Osteoblast (primary cell): ENCODE results near the gene NOP56. TPM values are rescaled to one million over a fixed set of nuclear protein-coding genes. Genes with fewer than 3 reads are reported as not detected.

Source experiments
- DNase-seq: peaks from one replicate; pipeline ENCODE4 v3.0.0; 2011; ENCODE audit warnings: low spot score, mixed read lengths; ENCODE audit not compliant: insufficient read length; ENCODE audit errors: missing footprints
- H2AFZ ChIP-seq: 2 replicates; pipeline ENCODE4 v1.6.0; 2011; ENCODE audit warnings: mild to moderate bottlenecking, low read length
- H3K27ac ChIP-seq: 2 replicates; pipeline ENCODE4 v1.5.1; 2011; ENCODE audit warnings: mild to moderate bottlenecking, low read depth, low read length, moderate library complexity
- H3K27me3 ChIP-seq: 2 replicates; pipeline ENCODE4 v1.6.0; 2012; ENCODE audit warnings: mild to moderate bottlenecking, control low read depth, inconsistent platforms, low read length, moderate library complexity; ENCODE audit not compliant: insufficient read depth
- H3K36me3 ChIP-seq: 2 replicates; pipeline ENCODE4 v1.5.1; 2011; ENCODE audit warnings: mild to moderate bottlenecking, low read length, control low read depth, moderate library complexity; ENCODE audit not compliant: insufficient read depth
- H3K4me1 ChIP-seq: 2 replicates; pipeline ENCODE4 v1.5.1; 2011; ENCODE audit warnings: mild to moderate bottlenecking, low read length, control low read depth, moderate library complexity; ENCODE audit not compliant: insufficient read depth
- H3K4me2 ChIP-seq: 2 replicates; pipeline ENCODE4 v1.6.0; 2011; ENCODE audit warnings: mild to moderate bottlenecking, low read length; ENCODE audit not compliant: insufficient read depth
- H3K4me3 ChIP-seq: fragments of 200-600 bp; sonication (generic); 3 replicates; pipeline ENCODE4 v1.5.1; 2012; ENCODE audit warnings: mild to moderate bottlenecking, low read length, inconsistent platforms; ENCODE audit not compliant: insufficient read depth
- H3K79me2 ChIP-seq: 2 replicates; pipeline ENCODE4 v1.6.0; 2012; ENCODE audit warnings: mild to moderate bottlenecking, low read length, control low read depth, inconsistent platforms; ENCODE audit not compliant: insufficient read depth
- H3K9me3 ChIP-seq: 2 replicates; pipeline ENCODE4 v1.5.1; 2011; ENCODE audit warnings: low read depth, low read length, control low read depth
- H4K20me1 ChIP-seq: 2 replicates; pipeline ENCODE4 v1.6.0; 2012; ENCODE audit warnings: mild to moderate bottlenecking, low read length, control low read depth; ENCODE audit not compliant: insufficient read depth
- total RNA-seq: library from RNA; depleted of rRNA; stranded (reverse); fragments of >200 nt; gene quantifications from 2 replicates; pipeline ENCODE4 v1.2.3, GENCODE V29; 2012
- TF ChIP-seq, protein P1 (sequence below): IDR thresholded peaks from 2 replicates; pipeline ENCODE4 v1.5.1; 2011; ENCODE audit warnings: mild to moderate bottlenecking, low read depth, low read length, moderate library complexity; ENCODE audit errors: extremely low read depth

The NOP56 gene
- total RNA-seq, 1 donor = 91.2 TPM

DNA sequence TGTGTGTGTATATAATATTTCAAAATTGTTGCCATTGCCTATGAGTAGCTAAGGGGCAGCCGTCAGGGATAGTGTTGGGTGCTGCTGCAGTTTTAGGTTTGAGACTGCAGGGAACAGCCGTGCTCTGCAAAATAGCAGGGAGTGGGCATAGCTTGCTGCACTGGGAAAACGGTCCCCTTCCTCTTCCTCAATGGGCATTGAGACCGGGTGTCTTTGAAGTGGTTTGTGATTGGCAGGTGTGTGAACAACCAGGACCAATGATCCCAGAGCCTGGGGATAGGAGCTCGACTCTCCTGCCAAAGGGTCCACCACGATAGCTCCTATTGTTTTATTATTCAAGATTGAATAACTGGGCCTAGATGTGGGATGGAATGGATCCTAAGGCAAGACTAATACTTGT is 35.1 kb downstream of the NOP56 start:
- H2AFZ ChIP-seq = peak overlapping the region; percentile 53

DNA sequence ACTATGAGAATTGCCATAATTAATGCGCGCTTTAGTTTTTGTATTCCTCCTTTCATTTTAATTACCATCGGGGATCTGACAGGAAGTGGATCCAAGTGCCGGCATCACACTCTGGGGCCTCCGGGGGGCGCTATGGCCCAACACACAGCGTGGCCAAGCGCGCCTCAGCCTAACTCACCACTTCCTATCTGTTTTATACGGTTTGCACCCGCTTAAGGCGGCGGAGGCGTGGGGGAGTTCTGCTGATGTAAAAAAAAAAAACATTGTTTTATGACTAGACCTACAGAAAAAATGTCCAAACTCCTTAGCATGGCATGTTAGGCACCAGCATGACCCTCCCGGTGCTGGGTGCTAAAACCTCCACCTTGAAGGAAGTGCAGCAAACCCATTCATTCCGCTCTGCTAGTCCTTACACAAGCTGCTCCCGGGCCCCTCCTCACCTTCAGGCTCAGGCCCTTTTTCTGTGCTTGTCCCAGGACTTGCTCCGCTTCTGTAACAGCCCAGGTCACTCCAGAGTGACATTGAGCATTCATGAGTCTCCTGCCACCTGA is 35.7 kb downstream of the NOP56 start:
- no peak overlapping the region for H3K27ac ChIP-seq
- TF ChIP-seq, protein P1, sequence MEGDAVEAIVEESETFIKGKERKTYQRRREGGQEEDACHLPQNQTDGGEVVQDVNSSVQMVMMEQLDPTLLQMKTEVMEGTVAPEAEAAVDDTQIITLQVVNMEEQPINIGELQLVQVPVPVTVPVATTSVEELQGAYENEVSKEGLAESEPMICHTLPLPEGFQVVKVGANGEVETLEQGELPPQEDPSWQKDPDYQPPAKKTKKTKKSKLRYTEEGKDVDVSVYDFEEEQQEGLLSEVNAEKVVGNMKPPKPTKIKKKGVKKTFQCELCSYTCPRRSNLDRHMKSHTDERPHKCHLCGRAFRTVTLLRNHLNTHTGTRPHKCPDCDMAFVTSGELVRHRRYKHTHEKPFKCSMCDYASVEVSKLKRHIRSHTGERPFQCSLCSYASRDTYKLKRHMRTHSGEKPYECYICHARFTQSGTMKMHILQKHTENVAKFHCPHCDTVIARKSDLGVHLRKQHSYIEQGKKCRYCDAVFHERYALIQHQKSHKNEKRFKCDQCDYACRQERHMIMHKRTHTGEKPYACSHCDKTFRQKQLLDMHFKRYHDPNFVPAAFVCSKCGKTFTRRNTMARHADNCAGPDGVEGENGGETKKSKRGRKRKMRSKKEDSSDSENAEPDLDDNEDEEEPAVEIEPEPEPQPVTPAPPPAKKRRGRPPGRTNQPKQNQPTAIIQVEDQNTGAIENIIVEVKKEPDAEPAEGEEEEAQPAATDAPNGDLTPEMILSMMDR = peak; percentile 64
- H3K27me3 ChIP-seq = peaks cover 38% of the 10 kb centered on the region
- H3K4me1 ChIP-seq = no peaks in the 10 kb centered on the region
- no peaks in the 10 kb centered on the region for H4K20me1 ChIP-seq
- no peaks in the 10 kb centered on the region for H3K36me3 ChIP-seq
- peak; percentile 91 for DNase-seq
- peak overlapping the region; percentile 20 for H3K4me2 ChIP-seq
- H3K4me3 ChIP-seq = no peak overlapping the region
- H2AFZ ChIP-seq = no peak overlapping the region
- H3K9me3 ChIP-seq = no peaks in the 10 kb centered on the region
- H3K79me2 ChIP-seq = no peaks in the 10 kb centered on the region

More for the DNA sequence above, 35.1 kb downstream of the NOP56 start:
- peak overlapping the region; percentile 20 for H3K4me2 ChIP-seq
- no peaks in the 10 kb centered on the region for H3K9me3 ChIP-seq
- no peak overlapping the region for H3K27ac ChIP-seq
- H4K20me1 ChIP-seq = no peaks in the 10 kb centered on the region
- H3K4me1 ChIP-seq = no peaks in the 10 kb centered on the region
- no peak for DNase-seq
- TF ChIP-seq, protein P1 = no peak
- no peaks in the 10 kb centered on the region for H3K79me2 ChIP-seq
- no peak overlapping the region for H3K4me3 ChIP-seq
- no peaks in the 10 kb centered on the region for H3K36me3 ChIP-seq
- peaks cover 38% of the 10 kb centered on the region for H3K27me3 ChIP-seq

DNA sequence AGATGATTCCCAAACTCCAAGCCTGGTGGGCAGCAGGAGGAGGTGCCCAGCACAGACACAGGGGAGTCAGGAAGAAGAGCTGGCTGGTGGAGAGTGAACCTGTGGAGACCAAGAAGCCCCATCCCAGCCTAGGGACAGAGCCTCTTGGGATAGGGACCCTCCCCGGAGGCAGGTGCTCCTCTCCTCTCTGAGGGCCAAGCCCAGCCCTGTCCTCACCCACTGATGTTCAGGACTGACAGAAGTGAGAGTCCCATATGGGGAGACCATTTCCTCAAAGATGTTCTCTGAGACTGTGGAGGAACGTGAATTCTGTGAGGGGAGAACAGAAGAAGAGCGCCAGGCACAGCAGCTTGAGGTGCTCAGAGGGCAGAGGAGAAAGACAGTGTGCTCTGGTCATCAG is 37.8 kb downstream of the NOP56 start:
- Histone ChIP-seq H3K79me2 (no peaks in the 10 kb centered on the region), H3K4me3 (no peak overlapping the region), H2AFZ (no peak overlapping the region), H3K4me1 (no peaks in the 10 kb centered on the region), H3K27me3 (peaks cover 58% of the 10 kb centered on the region), H3K9me3 (no peaks in the 10 kb centered on the region), H4K20me1 (no peaks in the 10 kb centered on the region), H3K36me3 (no peaks in the 10 kb centered on the region), H3K4me2 (no peak overlapping the region), H3K27ac (no peak overlapping the region)
- TF ChIP-seq, protein P1 = no peak
- peak; percentile 73 for DNase-seq

DNA sequence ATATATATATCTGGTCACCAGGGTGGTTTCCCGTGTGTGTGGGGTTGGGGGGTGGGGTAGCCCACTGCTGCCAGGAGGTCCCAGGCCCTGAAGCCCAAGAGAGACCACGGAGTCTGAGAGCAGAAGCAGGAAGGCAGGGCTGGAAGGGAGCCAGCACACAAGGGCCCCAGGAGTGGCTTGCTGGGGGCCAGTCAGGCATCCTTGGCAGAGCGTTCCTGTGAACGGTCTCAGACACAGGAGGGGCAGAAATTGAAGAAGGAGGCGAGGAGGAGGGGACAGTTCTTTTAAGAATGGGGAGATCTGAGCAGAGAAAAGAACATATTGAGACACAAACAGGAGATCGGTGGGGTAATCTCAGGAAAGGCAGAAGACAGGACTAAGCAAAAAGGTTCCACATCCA is 38.3 kb downstream of the NOP56 start:
- Histone ChIP-seq H3K4me2 (no peak overlapping the region), H3K4me1 (no peaks in the 10 kb centered on the region), H3K27me3 (peaks cover 60% of the 10 kb centered on the region), H3K27ac (no peak overlapping the region), H3K79me2 (no peaks in the 10 kb centered on the region), H4K20me1 (no peaks in the 10 kb centered on the region), H2AFZ (no peak overlapping the region), H3K9me3 (no peaks in the 10 kb centered on the region), H3K4me3 (no peak overlapping the region), H3K36me3 (no peaks in the 10 kb centered on the region)
- no peak for DNase-seq
- TF ChIP-seq, protein P1 = no peak
